Measurements from ENCODE around the gene WDCP.

GRCh38 chr2:24021122-24021998 is 25.8 kb downstream of the WDCP start:
- TF ChIP-seq CTCF (IDR thresholded peaks at IDR 0.05; ENCODE audit: low read depth, low read length, poor library complexity, severe bottlenecking) (peak; percentile 45), EZH2phosphoT487 (IDR thresholded peaks at IDR 0.05; ENCODE audit: borderline replicate concordance, low read length) (no peak)

All from DOHH2 (cell line).